Right lung (tissue), 5 donors: Measurements from ENCODE around the gene NGF. TPM values are rescaled to one million over a fixed set of nuclear protein-coding genes. Genes with fewer than 3 reads are reported as not detected.

ENCODE experiments used
- DNase-seq, 2 donors: peaks; one replicate each; pipeline ENCODE4 v3.0.0-alpha.2; 2013
- polyA plus RNA-seq, 5 donors: library from polyadenylated mRNA; unstranded; fragments of 120-200 nt; gene quantifications; one replicate each; pipeline versions ENCODE4 v1.2.1 to v1.2.3, GENCODE V29; 2013; ENCODE audit warnings: inconsistent platforms in 1 of 5, low replicate concordance in 1 of 5; ENCODE audit not compliant: insufficient read length in 5 of 5, insufficient read depth in 1 of 5

NGF gene
- polyA plus RNA-seq, 5 donors = 0.41 to 1.1 (median 0.88) TPM

DNA sequence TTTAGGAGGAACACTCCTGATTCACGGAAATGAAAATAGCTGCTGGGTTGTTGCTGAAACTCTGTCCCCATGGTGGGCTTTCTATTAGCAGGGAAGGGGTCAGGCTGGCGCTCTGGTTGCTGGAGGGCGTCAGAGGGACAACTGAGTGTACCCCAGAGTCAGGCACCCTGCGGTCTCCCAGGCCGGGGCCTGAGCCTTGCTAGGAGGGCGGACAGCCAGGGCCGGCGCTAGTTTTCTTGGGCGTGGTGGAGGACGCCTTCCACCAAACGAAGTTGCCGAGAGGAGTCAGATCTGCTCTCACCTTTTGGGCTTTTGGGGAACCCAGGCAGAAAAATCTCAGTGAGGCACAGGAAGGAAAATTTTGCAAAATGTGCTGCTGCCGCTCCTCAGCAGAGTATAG lies 54.8 kb downstream of the NGF start:
- DNase-seq = no peak

DNA sequence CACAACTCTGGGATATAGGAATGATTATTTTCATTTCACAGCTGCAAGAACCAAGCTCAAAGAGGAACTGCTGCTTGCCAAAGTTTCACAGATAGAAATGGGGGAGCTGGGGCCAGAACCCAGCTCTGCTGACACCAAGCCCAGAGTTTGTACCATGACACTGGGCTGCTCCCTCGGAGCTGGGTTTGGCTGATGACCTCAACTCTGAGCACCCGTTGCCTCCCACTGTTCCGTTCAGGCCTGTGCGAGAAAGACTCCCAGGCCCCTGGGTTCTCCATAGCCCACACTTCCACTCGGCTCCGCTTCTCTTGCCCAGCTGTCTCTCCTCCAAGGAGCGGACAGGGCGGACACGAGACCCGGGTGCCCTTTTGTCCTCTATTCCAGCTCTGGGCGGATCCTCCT lies 55.2 kb downstream of the NGF start:
- DNase-seq = peak; percentile 14 to 17

DNA sequence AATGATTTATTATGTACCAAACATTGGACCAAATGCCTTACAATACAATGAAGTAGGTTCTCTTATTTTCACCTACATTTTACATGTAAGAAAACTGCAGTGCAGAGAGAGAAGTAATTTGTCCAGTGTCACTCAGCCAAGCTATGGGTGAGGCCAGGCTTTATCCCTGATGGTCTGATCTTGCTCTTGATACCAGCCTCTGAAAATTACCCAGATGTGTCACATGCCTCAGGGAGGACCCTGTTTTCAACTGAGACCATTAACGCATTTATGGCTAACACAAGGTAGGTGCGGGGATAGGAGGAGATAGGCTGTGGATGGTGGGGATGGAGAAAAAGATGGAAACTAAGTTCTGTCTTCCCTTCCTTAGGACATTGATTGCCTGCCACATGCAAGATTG lies 56.9 kb downstream of the NGF start:
- DNase-seq = no peak

DNA sequence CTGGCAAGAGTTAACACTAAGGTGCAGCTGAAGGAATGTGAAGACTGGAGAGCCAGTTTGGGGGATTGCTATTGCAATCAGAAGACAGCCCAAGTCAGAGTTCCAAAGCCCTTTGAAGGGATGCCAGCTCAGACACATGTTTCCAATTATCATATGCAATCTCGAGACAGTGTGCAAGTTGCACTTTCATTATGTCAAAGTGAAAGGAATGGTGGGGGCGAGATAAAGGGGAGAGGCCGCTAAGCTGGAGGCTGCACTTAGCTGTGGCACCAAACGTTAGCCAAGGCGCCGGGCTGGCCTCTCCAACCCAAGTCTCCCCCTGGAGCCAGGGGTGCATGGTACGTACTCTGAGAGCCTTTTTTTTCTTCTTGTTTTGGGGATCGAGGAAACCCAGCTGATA lies 58.0 kb downstream of the NGF start:
- DNase-seq = peak in 1 of 2 donors; percentile 13

DNA sequence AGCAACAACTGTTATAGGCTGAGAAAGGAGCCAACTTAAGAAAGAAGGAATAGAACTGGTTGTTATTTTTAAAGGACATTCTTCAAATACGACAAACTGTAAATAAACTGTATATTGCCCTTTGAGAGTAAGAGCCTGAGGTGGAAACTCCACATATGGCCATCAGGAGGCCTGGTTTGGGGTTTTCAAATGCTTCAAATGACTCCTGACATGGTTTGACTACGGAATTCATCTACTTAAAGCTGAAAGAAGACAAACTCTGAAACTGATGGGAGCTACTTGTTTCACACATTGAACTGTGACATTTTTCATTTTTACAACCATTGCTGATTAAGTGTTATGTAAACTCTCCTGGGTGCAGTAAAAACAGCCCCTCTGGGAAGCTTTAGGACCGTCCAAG lies 59.8 kb downstream of the NGF start:
- no peak for DNase-seq

DNA sequence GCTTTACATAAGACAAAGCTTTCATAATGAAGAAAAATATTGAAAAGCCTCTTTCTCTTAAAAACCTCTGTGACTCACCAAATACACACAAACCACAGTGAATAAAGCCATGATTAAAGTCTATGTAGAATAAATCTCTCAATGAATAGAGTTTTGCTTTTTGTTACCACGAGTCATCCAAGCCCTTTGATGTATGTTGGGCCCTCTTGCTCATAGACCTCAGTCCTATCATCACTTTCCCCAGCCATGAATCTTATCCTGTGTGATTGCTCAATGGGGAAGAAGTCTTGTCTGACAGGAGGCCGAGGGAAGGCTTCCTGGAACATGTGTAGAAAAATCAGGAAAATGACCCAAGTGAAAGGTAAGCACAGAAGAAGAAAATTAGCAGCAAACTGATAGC lies 60.8 kb downstream of the NGF start:
- DNase-seq = no peak

DNA sequence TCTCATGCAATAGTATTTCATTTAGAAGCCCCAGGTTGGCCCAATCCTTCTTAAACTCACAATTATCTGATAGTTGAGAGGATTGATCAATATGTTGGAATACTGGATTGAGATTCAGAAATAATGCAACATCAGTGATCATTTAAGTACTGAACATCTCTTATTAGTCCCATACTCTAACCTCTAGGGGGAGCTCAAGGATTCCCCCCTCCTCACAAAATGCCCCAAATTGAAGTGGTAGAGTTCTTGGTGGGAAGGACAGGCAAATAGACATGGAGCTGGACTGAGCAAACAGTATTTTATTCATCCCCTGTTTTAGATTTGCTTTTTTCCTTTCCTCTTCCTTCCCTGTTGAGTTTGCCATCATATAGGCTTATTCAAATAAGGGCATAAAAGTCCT lies 62.8 kb downstream of the NGF start:
- no peak for DNase-seq

DNA sequence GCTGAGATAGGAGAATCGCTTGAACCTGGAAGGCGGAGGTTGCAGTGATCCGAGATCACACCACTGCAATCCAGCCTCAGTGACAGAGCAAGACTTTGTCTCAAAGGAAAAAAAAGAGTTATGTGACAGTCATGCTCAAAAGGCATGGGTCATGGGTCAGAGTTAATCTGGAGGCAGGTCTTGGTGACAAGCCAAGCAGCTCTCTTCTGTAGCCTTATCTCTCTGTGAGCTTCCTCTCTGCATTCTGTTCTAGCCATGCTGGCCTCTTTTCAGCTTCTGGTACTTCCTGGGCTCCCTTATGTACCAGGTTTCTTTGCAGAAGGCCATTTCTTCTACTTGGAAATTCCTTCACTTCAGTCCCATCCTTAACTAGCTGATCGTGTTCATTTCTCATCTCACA lies 63.6 kb downstream of the NGF start:
- DNase-seq = no peak

DNA sequence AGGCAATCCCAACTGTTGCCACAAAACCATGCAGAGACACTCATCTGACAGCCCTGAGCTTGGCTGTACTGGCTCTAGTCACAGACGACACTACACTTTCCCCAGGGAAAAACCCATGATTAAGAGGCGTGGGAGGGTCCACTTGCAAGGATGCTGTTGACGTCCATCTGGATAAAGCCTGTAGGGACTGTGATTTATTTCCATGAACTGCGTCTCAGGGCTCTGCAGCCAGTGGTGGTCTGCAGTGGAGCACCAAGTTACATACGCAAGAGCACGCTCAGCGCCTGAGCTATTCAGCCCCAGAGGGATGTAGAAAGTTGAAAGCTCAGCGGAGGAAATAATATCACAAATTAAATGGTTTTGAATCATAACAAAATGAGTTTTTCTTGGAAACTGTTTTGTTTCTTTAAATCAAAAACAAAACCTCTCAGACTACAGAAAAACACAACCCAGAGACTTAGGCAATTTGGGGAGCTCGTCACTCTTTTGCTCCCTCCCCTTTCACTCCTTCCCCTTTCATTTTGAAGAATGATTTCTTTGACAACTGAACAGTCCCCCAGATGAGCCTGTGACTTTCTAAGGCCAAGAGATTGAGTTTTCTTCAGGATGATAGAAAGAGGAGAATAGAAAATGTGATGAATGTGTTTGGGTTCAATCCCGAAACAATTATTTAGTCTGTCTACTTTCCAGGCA lies 71.2 kb downstream of the NGF start:
- DNase-seq = no peak

DNA sequence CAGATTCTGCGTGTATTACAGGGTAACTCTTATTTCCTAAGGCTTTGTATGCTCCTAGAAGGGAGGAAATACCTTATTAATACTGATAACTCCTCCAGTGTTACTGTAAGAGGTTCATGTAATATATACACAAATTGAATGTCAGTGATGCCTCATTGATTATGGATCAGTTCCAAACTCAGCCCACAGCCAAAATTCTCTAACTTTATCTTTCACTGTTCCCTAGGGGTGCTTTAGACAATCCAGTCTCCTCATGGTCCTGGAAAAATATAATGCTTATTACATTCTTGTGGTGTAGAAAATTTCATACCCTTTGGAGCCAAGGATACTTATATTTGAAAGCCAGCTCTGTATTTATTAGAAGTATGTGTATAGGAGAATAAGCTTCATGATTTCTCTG lies 73.0 kb downstream of the NGF start:
- DNase-seq = no peak

DNA sequence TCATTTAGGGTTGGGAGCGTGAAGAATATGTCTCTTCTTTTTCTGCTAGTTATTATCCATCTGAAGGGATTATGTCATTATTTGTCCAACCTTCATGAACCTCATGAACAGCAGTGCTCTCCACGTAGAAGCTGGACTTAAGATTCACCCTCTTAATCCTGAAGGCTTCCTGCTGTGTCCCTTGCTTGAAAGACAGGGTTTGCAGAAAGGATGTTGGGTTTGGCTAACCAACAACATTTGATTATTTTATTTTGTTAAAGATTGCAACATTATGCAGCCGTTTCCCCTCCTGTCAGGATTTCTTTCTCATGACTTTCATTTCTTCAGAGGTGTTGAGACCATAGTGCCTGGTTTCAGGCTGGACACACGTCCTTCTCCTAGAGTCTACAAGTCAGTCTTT lies 75.2 kb downstream of the NGF start:
- no peak for DNase-seq

DNA sequence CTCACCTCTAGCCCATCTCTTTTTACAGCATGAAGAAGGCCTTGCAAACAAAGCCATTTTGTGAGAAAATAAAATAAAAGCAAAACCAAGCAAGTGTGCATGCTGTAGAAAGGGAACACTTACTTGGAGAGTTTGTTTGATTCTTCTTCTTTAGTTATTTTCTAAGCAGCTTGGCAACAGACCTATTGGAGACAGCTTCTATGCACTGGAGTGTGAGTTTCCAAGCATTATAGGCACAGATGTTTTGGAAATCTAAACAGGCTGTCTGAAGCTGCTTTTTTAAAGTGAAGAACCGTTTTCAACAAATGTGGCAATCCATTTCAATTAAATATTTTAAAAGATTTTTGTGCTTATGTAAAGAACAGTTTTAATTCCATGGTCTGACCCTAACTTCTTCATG lies 76.6 kb downstream of the NGF start:
- peak in 1 of 2 donors; percentile 16 for DNase-seq

DNA sequence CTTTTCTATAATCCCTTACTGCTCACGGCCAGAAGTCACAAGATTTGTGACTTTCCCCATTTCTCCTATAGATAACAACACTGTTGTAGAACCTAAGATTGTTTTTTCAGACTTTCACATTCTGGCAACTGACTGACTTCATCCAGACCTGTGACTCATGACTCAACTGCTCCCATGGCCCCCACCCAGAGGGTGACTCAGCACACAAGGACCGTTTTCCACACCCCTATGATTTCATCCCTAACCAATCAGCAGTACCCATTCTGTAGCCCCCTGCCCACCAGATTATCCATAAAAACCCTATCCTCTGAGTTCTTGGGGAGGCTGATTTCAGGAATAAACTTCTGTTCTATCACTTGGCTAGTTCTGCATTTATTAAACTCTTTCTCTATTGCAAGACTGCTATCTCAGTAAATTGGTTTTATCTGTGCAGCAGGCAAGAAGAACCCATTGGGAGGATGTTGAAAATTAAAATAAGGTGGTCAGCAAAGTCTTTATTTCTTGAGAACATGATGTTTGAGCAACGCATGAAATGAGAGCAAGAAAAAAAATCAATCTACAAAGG lies 79.7 kb downstream of the NGF start:
- no peak for DNase-seq

DNA sequence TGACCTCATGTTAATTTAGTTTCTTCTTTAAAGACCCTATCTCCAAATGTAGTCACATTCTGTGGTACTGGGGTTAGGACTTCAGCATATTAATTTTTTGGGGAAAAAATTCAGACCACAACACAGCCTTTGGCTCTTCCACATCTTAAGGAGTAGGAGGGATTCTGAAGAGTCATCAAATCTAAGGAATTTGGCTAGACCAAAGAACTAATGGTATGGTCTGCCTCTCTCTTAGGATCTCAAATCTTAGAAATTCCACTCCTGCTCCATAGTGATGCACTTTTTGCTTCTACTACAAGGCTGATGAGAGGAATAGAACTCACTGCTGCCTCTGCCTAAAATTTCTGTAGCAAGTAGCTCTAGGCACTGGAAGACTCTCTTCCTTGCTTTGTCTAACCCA lies 80.5 kb downstream of the NGF start:
- no peak for DNase-seq

DNA sequence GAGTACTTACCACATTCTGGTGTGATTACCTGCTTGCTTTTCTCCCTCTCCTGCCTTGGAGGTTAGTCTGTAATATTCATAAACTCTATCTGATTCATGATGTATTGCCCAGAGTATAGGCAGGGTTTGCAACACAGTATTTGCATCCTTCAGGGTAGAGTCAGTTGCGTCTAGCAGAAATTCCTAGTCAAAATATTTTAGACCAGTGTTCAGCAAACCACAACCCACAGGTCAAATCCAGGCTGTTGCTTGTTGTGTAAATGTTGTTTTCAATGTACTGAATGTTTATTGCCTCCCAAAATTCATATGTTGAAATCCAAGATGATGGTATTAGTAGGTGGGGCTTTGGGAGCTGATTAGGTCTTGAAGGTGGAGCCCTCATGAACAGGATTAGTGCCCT lies 82.9 kb downstream of the NGF start:
- no peak for DNase-seq

DNA sequence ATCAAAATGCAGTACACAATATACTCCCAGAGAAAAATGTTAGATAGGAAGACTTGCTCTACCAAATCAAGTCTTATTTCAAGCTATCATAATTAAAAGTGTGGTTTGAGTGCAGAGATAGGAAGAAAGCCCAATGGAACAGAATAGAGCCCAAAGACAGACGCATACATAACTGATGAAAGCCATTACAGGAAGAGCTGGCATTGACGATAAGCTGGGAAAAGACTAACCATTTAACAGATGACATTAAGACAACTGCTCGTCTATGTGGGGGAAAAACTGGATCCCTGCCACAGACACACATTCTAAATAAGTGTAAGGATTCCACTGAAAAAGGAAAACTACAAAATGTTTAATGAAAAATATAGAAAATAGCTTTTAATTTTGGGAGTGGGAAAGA lies 85.5 kb downstream of the NGF start:
- DNase-seq = no peak

DNA sequence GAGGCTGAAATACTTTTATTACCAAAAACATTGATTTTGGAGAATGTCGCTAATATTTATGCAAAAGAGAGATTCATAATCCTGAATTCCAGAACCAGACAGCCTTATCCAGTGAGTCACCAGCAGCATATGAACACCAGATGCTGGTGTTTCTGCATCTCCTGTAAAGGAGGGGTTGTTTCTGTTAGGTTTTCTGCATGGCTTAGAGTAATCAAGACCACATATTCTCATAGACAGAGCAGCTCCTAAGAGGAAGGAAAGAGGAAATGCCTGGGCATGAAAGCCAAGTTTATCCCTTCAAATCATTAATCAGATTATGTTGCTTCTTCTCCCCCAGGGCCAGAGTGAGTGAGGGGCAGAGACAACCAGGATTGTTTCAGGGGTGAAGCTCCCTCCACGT lies 86.2 kb downstream of the NGF start:
- DNase-seq = no peak

DNA sequence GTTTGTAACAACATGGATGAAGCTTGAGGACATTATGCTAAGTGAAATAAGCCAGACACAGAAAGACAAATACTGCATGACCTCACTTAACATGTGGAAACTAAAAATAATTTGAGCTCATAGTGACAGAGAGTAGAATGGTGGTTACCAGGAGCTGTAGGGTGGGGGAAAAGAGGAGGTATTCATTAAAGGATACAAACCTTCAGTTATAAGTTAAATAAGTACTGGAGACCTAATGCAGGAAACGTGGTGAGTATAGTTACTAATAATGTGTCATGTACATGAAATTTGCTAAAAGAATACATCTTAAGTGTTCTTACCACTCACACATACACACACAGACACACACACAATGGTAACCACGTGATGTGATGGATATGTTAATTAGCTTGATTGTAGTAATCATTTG lies 86.7 kb downstream of the NGF start:
- DNase-seq = no peak

DNA sequence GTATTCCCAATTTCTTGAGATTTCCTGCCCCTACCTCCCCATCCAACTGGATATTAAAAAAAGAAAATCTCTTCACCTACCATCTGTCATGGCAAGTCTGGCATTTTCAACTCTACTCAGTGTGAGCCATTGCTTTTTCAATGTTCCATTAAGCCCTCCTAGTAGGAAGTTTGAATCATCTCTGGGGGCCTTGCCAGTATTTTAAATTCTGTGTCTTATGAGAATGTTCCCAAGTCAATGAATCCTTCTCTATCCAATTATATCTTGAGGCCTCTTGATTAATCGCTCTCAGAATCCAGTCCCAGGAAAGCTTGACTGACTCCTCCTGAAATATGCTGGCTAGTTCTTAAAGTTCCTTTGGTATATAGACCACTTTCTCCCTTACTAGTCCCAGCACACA lies 91.5 kb downstream of the NGF start:
- no peak for DNase-seq

DNA sequence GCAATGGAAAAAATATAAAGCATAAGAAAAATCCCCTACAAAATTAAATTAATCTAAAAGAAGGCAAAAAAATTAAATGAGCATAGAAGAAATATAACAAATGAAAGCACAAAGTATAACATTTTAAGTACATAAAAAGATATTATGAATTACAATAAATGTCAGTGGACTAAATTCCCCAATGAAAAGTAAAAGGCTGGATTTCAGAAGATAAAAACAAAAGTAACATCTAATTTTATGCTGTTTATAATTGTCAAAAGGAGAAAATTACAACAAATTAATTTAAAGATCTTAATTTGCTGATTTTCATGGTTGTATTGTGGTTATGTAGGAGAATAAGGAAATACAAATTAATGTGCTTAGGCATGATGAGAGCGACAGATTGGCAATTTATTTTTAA lies 92.8 kb downstream of the NGF start:
- DNase-seq = no peak

DNA sequence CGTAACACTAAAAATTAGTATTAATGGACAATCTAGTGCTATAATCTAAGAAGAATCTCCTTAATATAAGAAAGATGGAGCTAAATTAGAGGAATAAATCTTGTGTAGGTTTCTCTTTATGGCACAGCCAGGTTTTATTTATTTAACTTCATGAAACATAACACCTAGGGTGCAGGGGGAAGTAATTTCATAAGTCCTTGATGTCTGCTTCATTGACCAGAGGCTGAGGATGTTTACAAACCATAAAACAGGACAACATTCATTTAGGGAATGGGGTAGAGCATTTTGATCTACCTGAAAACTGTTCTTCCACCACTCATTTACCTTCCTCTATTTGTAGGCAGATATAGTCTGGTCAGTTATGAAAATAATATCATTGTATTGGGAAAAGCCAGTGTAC lies 95.5 kb downstream of the NGF start:
- no peak for DNase-seq

DNA sequence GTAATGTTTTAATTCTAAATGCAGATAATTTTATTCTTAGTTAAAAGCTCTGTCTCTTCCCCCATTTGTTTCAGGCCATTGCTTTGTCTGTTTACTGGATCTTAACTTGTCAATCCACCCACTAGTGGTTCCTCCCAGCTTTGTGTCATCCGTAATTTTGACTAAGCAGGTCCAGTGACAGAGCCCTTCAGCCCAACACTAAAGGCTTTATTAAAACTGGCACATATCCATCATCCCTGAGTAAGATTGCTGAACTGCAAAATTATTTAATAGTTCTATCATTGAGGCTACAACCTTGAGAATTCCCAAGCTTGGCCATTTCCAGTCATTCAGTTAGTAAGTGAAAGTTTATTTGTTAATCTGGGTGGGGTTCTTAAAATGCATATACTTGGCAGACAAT lies 96.7 kb downstream of the NGF start:
- no peak for DNase-seq

DNA sequence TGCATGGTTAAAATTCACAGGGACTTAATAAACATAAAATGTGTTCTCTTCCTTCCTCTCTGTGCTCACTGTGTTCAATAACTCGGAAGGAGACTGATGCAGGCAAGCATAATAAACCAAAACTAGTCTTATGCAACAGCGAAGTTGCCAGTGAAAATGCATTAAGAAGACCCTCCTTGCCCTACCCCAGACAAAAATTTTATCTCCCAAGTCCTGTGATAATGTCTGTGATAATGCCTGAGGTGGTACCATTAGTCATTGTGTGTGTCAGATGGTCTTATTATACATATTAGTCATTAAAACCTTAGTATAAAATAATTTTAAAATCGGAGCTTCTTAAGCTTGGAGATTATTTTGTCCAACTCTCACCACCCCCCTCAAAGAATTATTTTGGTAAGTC lies 97.8 kb downstream of the NGF start:
- no peak for DNase-seq

DNA sequence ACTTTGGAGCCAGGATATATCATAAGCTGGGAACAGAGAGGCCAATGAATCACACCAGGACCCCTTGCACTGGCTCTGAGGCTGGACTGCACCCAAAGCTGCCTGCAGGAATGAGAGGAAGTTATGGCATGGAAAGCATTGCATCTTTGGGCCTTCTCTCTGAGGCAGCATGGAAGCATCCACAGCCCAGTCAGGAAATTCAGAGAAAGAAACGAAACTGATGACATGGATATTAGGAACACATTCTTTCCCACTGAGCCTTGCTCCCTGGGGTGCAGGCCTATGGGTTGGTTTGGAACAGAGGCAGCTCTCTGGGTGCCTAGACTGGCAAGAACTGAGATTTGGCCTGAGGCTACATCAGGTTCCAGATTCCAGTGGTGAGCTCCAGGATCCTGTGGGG lies 98.6 kb downstream of the NGF start:
- no peak for DNase-seq

DNA sequence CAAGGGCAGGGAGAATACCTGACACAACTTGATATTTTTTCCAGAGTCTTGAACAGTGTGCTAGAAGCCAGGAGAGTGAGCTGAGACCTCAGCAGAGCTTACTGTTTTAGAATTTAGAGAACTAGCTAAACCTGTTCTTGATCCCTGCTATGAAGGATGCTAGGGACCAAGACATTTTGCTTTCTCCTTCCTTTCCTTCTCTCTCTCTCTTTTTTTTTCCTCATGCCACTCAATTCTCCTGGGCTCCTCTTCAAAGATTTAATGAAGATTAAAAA lies 99.0 kb downstream of the NGF start:
- no peak for DNase-seq
